Colonic mucosa (tissue), 4 donors: ENCODE measurements around the gene COL4A2. TPM values are rescaled to one million over a fixed set of nuclear protein-coding genes. Genes with fewer than 3 reads are reported as not detected.

Experiments used
- DNase-seq: peaks from one replicate; pipeline ENCODE4 v3.0.0-alpha.2; 2020
- H3K27ac ChIP-seq: fragments of 200-600 bp; one replicate; pipeline ENCODE4 v1.8.0; 2021
- H3K27me3 ChIP-seq: fragments of 200-600 bp; one replicate; pipeline ENCODE4 v1.8.0; 2021
- H3K36me3 ChIP-seq: fragments of 200-600 bp; one replicate; pipeline ENCODE4 v1.8.0; 2021
- H3K4me1 ChIP-seq: fragments of 200-600 bp; one replicate; pipeline ENCODE4 v1.8.0; 2021; ENCODE audit warnings: mild to moderate bottlenecking
- H3K4me3 ChIP-seq: fragments of 200-600 bp; one replicate; pipeline ENCODE4 v1.8.0; 2021
- H3K9ac ChIP-seq, 2 donors: one replicate each; pipeline ENCODE4 v1.7.0; 2013; ENCODE audit warnings: control low read depth in 2 of 2, low read depth in 2 of 2, low read length in 2 of 2
- H3K9me3 ChIP-seq: fragments of 200-600 bp; one replicate; pipeline ENCODE4 v1.8.0; 2021
- CTCF ChIP-seq: fragments of 200-600 bp; IDR thresholded peaks from one replicate; pipeline ENCODE4 v1.8.0; 2022; ENCODE audit warnings: antibody characterized with exemption, mild to moderate bottlenecking
- intact Hi-C: fragments of 100-400 bp; cut with DNase I; formaldehyde crosslinking; loops from one replicate; pipeline ENCODE4 v1.14.1; 2022
- total RNA-seq, 2 donors: library from RNA; stranded (reverse); fragmentation: NEBNext Ultra II Directional in 1 of 2; extraction: Animal tissue kit (Norgen Biotek cat#: 25700) in 1 of 2; gene quantifications; one replicate each; pipeline ENCODE4 v1.2.1, GENCODE V29; 2021
- donor health status: healthy.
- donor health status: DM: no; HTN: no; CAD: no.
- donor health status: DM: no; HTN: no; CAD: no.

Gene COL4A2
- total RNA-seq, 2 donors from 2014 or later, result 61.1 to 111 TPM

DNA sequence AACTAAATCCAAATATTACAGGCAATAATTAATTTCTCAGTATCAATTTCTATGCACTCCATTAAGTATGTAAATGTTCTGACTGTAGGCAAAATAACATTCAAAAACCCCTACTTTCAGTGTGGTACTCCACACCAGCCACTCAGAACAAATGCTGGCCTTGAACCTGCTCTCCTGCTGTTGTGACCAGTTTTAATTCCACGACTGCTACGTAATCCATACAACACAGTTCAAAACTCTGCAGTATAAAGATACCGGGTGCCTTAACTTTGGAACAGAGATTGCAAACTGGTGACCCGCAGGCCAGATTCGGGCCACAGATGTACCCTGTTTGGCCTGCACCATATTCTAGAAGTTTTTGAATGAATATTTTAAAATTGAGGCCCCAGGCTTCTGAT is 30.5 kb upstream of the COL4A2 start:
- H3K9me3 ChIP-seq, result no peaks in the 10 kb centered on the region
- no peak overlapping the region for H3K9ac ChIP-seq
- H3K27me3 ChIP-seq, result no peaks in the 10 kb centered on the region
- DNase-seq, result no peak
- H3K36me3 ChIP-seq, result no peaks in the 10 kb centered on the region
- intact Hi-C loops, result no loop called here
- TF ChIP-seq CTCF, result no peak
- H3K4me3 ChIP-seq, result no peak overlapping the region
- H3K27ac ChIP-seq, result no peak overlapping the region
- H3K4me1 ChIP-seq, result no peaks in the 10 kb centered on the region

DNA sequence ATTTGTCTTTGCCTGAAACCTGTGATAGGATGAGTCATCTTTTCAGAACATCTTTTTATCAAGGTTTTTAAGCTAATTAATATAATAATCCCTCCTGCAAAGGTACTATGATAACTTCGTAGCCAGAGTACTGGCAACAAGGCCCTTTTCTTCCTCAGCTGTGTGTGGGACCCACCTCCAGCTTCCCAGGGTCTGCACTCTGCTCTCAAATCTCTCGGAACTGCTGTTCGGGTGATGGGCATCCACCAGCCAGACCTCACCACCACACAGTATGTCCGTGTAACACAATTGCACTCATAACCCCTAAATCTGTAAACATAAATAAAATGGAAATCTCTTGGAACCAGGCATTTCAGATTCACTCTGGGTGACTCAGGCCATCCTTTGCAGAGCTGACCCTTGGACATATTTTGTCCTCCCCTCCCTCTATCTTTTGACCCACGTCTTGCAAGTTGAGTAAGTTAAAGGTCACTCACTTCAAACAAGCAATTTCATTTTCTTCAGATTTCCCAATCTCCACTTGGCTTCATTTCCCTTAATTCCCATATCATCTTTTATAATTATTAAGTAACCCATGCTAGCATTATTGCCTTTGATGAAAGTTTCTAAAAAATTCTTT is 29.6 kb upstream of the COL4A2 start:
- Histone ChIP-seq H3K4me3 (no peak overlapping the region), H3K4me1 (no peaks in the 10 kb centered on the region), H3K27me3 (no peaks in the 10 kb centered on the region), H3K9ac (no peak overlapping the region), H3K36me3 (no peaks in the 10 kb centered on the region), H3K27ac (no peak overlapping the region), H3K9me3 (no peaks in the 10 kb centered on the region)
- DNase-seq, result no peak
- intact Hi-C loops, result no loop called here
- no peak for TF ChIP-seq CTCF

DNA sequence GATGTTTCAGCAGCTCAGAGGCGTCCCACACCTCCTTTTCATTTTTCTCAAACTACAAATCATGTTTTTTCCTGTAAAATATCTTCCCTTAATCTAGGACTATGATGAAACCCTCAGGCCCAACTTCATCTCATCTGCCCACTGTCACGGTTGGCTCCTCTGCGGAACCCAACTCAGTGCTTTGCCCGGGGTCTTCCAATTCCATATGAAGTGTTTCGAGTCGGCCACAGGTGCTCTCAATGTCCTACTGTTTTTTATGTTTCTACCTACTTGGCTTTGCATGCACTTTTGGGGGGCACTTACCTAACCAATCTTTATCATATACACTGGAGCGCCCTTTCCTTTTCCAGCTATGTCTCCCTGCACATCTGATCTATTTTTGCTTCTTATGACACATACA is 28.2 kb upstream of the COL4A2 start:
- H3K4me3 ChIP-seq, result no peak overlapping the region
- intact Hi-C loops, result no loop called here
- no peak for TF ChIP-seq CTCF

DNA sequence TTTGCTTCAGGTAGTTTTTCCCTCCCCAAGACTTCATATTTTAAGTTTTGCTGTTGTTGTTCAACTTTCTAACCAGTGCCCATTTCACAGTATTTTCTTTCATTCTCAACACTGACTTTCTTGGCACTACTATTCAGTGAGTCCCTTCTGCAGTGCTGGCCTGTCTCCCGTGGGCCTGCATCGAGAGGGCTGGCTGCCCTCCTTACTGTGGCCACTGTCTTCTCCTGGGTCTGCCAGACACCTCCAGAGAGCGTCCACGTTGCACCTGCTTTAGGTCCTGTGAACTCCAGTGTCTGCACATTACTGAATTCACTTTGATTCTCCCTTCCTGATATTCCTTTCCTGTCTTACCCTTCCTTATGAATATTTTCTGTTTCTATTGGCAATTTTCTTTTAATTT is 27.4 kb upstream of the COL4A2 start:
- no peak overlapping the region for H3K4me3 ChIP-seq
- no peaks in the 10 kb centered on the region for H3K9me3 ChIP-seq
- no peaks in the 10 kb centered on the region for H3K36me3 ChIP-seq
- DNase-seq, result no peak
- no peak for TF ChIP-seq CTCF
- intact Hi-C loops, result no loop called here
- no peak overlapping the region for H3K9ac ChIP-seq
- no peaks in the 10 kb centered on the region for H3K27me3 ChIP-seq
- H3K27ac ChIP-seq, result no peak overlapping the region
- H3K4me1 ChIP-seq, result no peaks in the 10 kb centered on the region

More for the DNA sequence above, 28.2 kb upstream of the COL4A2 start:
- no peaks in the 10 kb centered on the region for H3K9me3 ChIP-seq
- no peaks in the 10 kb centered on the region for H3K27me3 ChIP-seq
- no peak overlapping the region for H3K27ac ChIP-seq
- no peak overlapping the region for H3K9ac ChIP-seq
- no peaks in the 10 kb centered on the region for H3K36me3 ChIP-seq
- H3K4me1 ChIP-seq, result no peaks in the 10 kb centered on the region
- no peak for DNase-seq

DNA sequence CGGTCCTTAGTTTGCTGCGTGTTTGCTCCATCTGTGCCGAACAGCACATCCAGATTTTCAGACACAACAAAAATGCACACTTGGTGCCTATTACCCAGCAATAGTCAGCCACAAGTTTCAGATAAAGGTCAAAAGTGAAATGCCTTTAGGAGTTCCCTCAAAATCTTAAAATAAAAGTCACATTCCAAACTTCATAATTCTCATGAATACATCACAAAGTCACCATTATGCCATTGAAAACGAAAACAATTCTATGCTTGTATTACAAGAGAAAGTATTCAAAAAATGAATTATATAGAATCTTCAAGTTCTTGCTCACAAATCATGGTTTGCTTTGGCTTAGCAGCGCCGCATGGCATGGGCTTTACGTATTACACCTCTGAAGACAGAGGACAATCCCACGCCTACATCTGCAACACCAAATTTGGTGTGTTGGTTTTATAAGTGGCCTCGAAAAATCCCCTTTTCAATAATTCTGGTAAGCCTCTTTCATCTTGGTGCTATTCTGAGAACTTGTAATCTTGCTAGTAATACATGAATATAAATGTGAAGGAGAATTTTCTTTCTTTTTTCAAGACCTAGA is 26.8 kb upstream of the COL4A2 start:
- Histone ChIP-seq H3K9me3 (no peaks in the 10 kb centered on the region), H3K27ac (peak overlapping the region; percentile 6), H3K36me3 (no peaks in the 10 kb centered on the region), H3K27me3 (no peaks in the 10 kb centered on the region), H3K4me1 (no peaks in the 10 kb centered on the region), H3K4me3 (no peak overlapping the region), H3K9ac (no peak overlapping the region)
- intact Hi-C loops, result no loop called here
- no peak for DNase-seq
- no peak for TF ChIP-seq CTCF
